Spleen (tissue), 11 donors: ENCODE data around the gene KIF26B. TPM values are rescaled to one million over a fixed set of nuclear protein-coding genes. Genes with fewer than 3 reads are reported as not detected.

ENCODE experiments used
- DNase-seq: peaks from one replicate; pipeline ENCODE4 v3.0.0-alpha.2; 2020
- H3K27ac ChIP-seq, 8 donors: fragments of 200-600 bp; sonication (generic) in 7 of 8; 1 replicate in 4 of 8; 2 replicates in 4 of 8; pipeline versions ENCODE4 v1.5.0 to v1.8.0; 2016 to 2021; ENCODE audit warnings: inconsistent platforms in 4 of 8, mild to moderate bottlenecking in 4 of 8, moderate library complexity in 1 of 8
- H3K27me3 ChIP-seq, 7 donors: fragments of 200-600 bp; sonication (generic) in 6 of 7; replicated peaks in 1 of 7; 1 replicate in 4 of 7; 2 replicates in 3 of 7; pipeline versions ENCODE4 v1.5.0 to v1.8.0; 2016 to 2021; ENCODE audit warnings: inconsistent platforms in 3 of 7, mild to moderate bottlenecking in 1 of 7
- H3K36me3 ChIP-seq, 6 donors: fragments of 200-600 bp; sonication (generic) in 5 of 6; 1 replicate in 4 of 6; 2 replicates in 2 of 6; pipeline versions ENCODE4 v1.5.0 to v1.8.0; 2016 to 2021; ENCODE audit warnings: inconsistent platforms in 2 of 6
- H3K4me1 ChIP-seq, 6 donors: fragments of 200-600 bp; sonication (generic) in 5 of 6; 1 replicate in 3 of 6; 2 replicates in 3 of 6; pipeline versions ENCODE4 v1.5.0 to v1.8.0; 2016 to 2021; ENCODE audit warnings: inconsistent platforms in 3 of 6
- H3K4me3 ChIP-seq, 8 donors: fragments of 200-600 bp; sonication (generic) in 7 of 8; 1 replicate in 4 of 8; 2 replicates in 4 of 8; pipeline versions ENCODE4 v1.5.0 to v1.8.0; 2016 to 2021; ENCODE audit warnings: inconsistent platforms in 4 of 8, mild to moderate bottlenecking in 4 of 8, moderate library complexity in 2 of 8
- H3K9me3 ChIP-seq, 8 donors: fragments of 200-600 bp; sonication (generic) in 7 of 8; 1 replicate in 4 of 8; 2 replicates in 4 of 8; pipeline versions ENCODE4 v1.5.0 to v1.8.0; 2016 to 2021; ENCODE audit warnings: inconsistent platforms in 4 of 8
- CTCF ChIP-seq, 11 experiments: fragments of 200-600 bp in 7 of 11; fragments of 450-650 bp in 4 of 11; sonication (generic) in 4 of 11; IDR thresholded peaks in 8 of 11; conservative IDR thresholded peaks in 3 of 11; 1 replicate in 7 of 11; 2 replicates in 4 of 11; pipeline versions ENCODE4 v1.4.0 to v1.8.0; 2016 to 2021; ENCODE audit warnings: antibody characterized with exemption in 11 of 11, inconsistent platforms in 4 of 11, mild to moderate bottlenecking in 1 of 11
- POLR2A ChIP-seq, 3 donors: fragments of 450-650 bp; IDR thresholded peaks; one replicate each; pipeline ENCODE4 v1.5.1; 2017; ENCODE audit warnings: antibody characterized with exemption in 3 of 3, mild to moderate bottlenecking in 1 of 3
- POLR2AphosphoS5 ChIP-seq, 3 donors: sonication (generic); formaldehyde crosslinking; IDR thresholded peaks; one replicate each; pipeline ENCODE4 v1.5.1; 2017; ENCODE audit warnings: antibody characterized with exemption in 3 of 3
- WGBS, 5 donors: extraction: QIAGEN DNeasy Blood & Tissue Kit in 3 of 5; methylation state at CpG; one replicate each; pipeline versions ENCODE4 v1.1.5 to v1.1.7; 2013 to 2018; 5-methylcytosine and 5-hydroxymethylcytosine counted together
- intact Hi-C: fragments of 100-400 bp; cut with DNase I; formaldehyde crosslinking; loops from one replicate; pipeline ENCODE4 v1.15.0; 2023; ENCODE audit warnings: low total_unique reads
- polyA plus RNA-seq, 3 donors: library from polyadenylated mRNA; stranded (reverse); fragments of 200-250 nt; gene quantifications; one replicate each; pipeline ENCODE4 v1.2.1, GENCODE V29; 2013
- total RNA-seq, 7 donors: library from RNA; depleted of rRNA in 3 of 7; stranded (reverse); fragments of >200 nt in 3 of 7; fragmentation: NEBNext Ultra II Directional in 4 of 7; extraction: Animal tissue kit (Norgen Biotek cat#: 25700) in 4 of 7; gene quantifications; one replicate each; pipeline versions ENCODE4 v1.1.0 to v1.2.1, GENCODE V29; 2016 to 2021
- donor health status: healthy with polysubstance abuse.
- donor health status: DM: no; HTN: no; CAD: no; lungs with moderate emphysema.
- donor health status: DM: no; HTN: no; CAD: no.
- donor health status: Bipolar disorder and iron deficiency.
- donor health status: healthy.
- donor health status: DM: no; HTN: no; CAD: no.
- donor health status: DM: yes; HTN: yes; CAD: no.

KIF26B gene
- total and polyA plus RNA-seq, 10 donors, result 0.07 to 4.5 (median 0.60) TPM; not detected in 1

- intact Hi-C loops, result no loop called here
- TF ChIP-seq POLR2A (IDR thresholded peaks at IDR 0.05) (no peak), CTCF (IDR thresholded peaks at IDR 0.05 in 8 of 11, conservative IDR thresholded peaks at IDR 0.05 in 3 of 11) (no peak), POLR2AphosphoS5 (IDR thresholded peaks at IDR 0.05) (no peak)
- Histone ChIP-seq H3K27ac (peak overlapping the region in 1 of 8 donors; percentile 15), H3K4me1 (peaks cover 0 to 3% (median 0%) of the 10 kb centered on the region in 6 donors), H3K36me3 (no peaks in the 10 kb centered on the region), H3K9me3 (no peaks in the 10 kb centered on the region), H3K4me3 (no peak overlapping the region), H3K27me3 (no peaks in the 10 kb centered on the region)
- 82 to 94% (median 87%) methylated on average over 13 of the region's 13 CpGs for WGBS, 5 donors
- DNase-seq, result no peak
These were observed 459.7 kb downstream of the KIF26B start for GRCh38 chr1:245614476-245614875.

- 63 to 70% (median 64%) methylated on average over 4 of the region's 4 CpGs for whole genome bisulfite sequencing, 5 donors
- intact Hi-C loops, result no loop called here
- TF ChIP-seq POLR2AphosphoS5 (IDR thresholded peaks at IDR 0.05), result no peak
- TF ChIP-seq CTCF (IDR thresholded peaks at IDR 0.05 in 8 of 11, conservative IDR thresholded peaks at IDR 0.05 in 3 of 11), result no peak
- TF ChIP-seq POLR2A (IDR thresholded peaks at IDR 0.05), result no peak
- Histone ChIP-seq H3K27ac (peak overlapping the region in 2 of 8 donors; percentile 4 to 7), H3K27me3 (no peaks in the 10 kb centered on the region), H3K4me3 (no peak overlapping the region), H3K9me3 (no peaks in the 10 kb centered on the region), H3K36me3 (no peaks in the 10 kb centered on the region), H3K4me1 (peaks cover 0 to 3% (median 0%) of the 10 kb centered on the region in 6 donors)
- DNase-seq, result no peak
These were observed 460.2 kb downstream of the KIF26B start for GRCh38 chr1:245615001-245615400.

GRCh38 chr1:245621589-245621988 is 466.8 kb downstream of the KIF26B start:
- no peak for TF ChIP-seq CTCF (IDR thresholded peaks at IDR 0.05 in 8 of 11, conservative IDR thresholded peaks at IDR 0.05 in 3 of 11)
- no peak for TF ChIP-seq POLR2AphosphoS5 (IDR thresholded peaks at IDR 0.05)
- no peak for TF ChIP-seq POLR2A (IDR thresholded peaks at IDR 0.05)
- Histone ChIP-seq H3K27me3 (no peaks in the 10 kb centered on the region), H3K27ac (no peak overlapping the region), H3K36me3 (no peaks in the 10 kb centered on the region), H3K4me3 (no peak overlapping the region), H3K4me1 (no peaks in the 10 kb centered on the region), H3K9me3 (no peaks in the 10 kb centered on the region)
- DNase-seq, result no peak
- intact Hi-C loops, result no loop called here
- WGBS, 5 donors, result 45 to 55% (median 48%) methylated on average over 5 of the region's 5 CpGs

GRCh38 chr1:245622332-245623014 is 467.7 kb downstream of the KIF26B start:
- Histone ChIP-seq H3K27ac (no peak overlapping the region), H3K4me1 (no peaks in the 10 kb centered on the region), H3K36me3 (no peaks in the 10 kb centered on the region), H3K4me3 (no peak overlapping the region), H3K27me3 (no peaks in the 10 kb centered on the region), H3K9me3 (no peaks in the 10 kb centered on the region)
- 88 to 94% (median 89%) methylated on average over 18 of the region's 18 CpGs for WGBS, 5 donors
- intact Hi-C loops, result no loop called here
- DNase-seq, result peak; percentile 46
- TF ChIP-seq POLR2AphosphoS5 (IDR thresholded peaks at IDR 0.05) (no peak), POLR2A (IDR thresholded peaks at IDR 0.05) (no peak), CTCF (IDR thresholded peaks at IDR 0.05 in 8 of 11, conservative IDR thresholded peaks at IDR 0.05 in 3 of 11) (no peak)
